ENCODE results near the gene COL18A1. TPM values are rescaled to one million over a fixed set of nuclear protein-coding genes. Genes with fewer than 3 reads are reported as not detected.

The COL18A1 gene
- total and polyA plus RNA-seq, 4 donors: 44.9 to 308 (median 232) TPM

GRCh38 chr21:45550522-45551210 is 145.7 kb downstream of the COL18A1 start:
- peaks cover 0 to 10% (median 2%) of the 10 kb centered on the region in 4 donors for H3K4me1 ChIP-seq (ENCODE audit: control insufficient read depth in 4 of 4, insufficient read depth in 4 of 4, low read length in 3 of 4)
- peak overlapping the region in 1 of 2 donors; percentile 54 for H3K27ac ChIP-seq (ENCODE audit: low read depth in 1 of 2, low read length in 2 of 2)
- no peaks in the 10 kb centered on the region for H3K36me3 ChIP-seq (ENCODE audit: control insufficient read depth in 4 of 4, insufficient read depth in 3 of 4, low read depth in 1 of 4, low read length in 3 of 4)
- TF ChIP-seq, protein P1, sequence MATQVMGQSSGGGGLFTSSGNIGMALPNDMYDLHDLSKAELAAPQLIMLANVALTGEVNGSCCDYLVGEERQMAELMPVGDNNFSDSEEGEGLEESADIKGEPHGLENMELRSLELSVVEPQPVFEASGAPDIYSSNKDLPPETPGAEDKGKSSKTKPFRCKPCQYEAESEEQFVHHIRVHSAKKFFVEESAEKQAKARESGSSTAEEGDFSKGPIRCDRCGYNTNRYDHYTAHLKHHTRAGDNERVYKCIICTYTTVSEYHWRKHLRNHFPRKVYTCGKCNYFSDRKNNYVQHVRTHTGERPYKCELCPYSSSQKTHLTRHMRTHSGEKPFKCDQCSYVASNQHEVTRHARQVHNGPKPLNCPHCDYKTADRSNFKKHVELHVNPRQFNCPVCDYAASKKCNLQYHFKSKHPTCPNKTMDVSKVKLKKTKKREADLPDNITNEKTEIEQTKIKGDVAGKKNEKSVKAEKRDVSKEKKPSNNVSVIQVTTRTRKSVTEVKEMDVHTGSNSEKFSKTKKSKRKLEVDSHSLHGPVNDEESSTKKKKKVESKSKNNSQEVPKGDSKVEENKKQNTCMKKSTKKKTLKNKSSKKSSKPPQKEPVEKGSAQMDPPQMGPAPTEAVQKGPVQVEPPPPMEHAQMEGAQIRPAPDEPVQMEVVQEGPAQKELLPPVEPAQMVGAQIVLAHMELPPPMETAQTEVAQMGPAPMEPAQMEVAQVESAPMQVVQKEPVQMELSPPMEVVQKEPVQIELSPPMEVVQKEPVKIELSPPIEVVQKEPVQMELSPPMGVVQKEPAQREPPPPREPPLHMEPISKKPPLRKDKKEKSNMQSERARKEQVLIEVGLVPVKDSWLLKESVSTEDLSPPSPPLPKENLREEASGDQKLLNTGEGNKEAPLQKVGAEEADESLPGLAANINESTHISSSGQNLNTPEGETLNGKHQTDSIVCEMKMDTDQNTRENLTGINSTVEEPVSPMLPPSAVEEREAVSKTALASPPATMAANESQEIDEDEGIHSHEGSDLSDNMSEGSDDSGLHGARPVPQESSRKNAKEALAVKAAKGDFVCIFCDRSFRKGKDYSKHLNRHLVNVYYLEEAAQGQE (IDR thresholded peaks at IDR 0.05): no peak
- TF ChIP-seq EGR1 (IDR thresholded peaks at IDR 0.05; ENCODE audit: low read depth in 2 of 2): no peak
- no peak for TF ChIP-seq NR2F2 (IDR thresholded peaks at IDR 0.05)
- TF ChIP-seq CTCF (IDR thresholded peaks at IDR 0.05; ENCODE audit: low read depth, low read length, missing input control): no peak
- 67% methylated on average over 17 of the region's 17 CpGs for WGBS
- H3K4me3 ChIP-seq (ENCODE audit: low read depth in 1 of 3, low read length in 3 of 3): no peak overlapping the region
- H3K27me3 ChIP-seq (ENCODE audit: control insufficient read depth in 4 of 4, insufficient read depth in 4 of 4, low read length in 3 of 4): no peaks in the 10 kb centered on the region
- no peaks in the 10 kb centered on the region for H3K9me3 ChIP-seq (ENCODE audit: control insufficient read depth in 4 of 4, low read length in 3 of 4)
- DNase-seq (ENCODE audit: low spot score): no peak
- no peak overlapping the region for H3K9ac ChIP-seq (ENCODE audit: low read depth in 1 of 2, low read length in 2 of 2)

- H3K9me3 ChIP-seq (ENCODE audit: control insufficient read depth in 4 of 4, low read length in 3 of 4): no peaks in the 10 kb centered on the region
- DNase-seq (ENCODE audit: low spot score): no peak
- H3K27me3 ChIP-seq (ENCODE audit: control insufficient read depth in 4 of 4, insufficient read depth in 4 of 4, low read length in 3 of 4): no peaks in the 10 kb centered on the region
- H3K9ac ChIP-seq (ENCODE audit: low read depth in 1 of 2, low read length in 2 of 2): no peak overlapping the region
- WGBS: 67% methylated on average over 8 of the region's 8 CpGs
- H3K36me3 ChIP-seq (ENCODE audit: control insufficient read depth in 4 of 4, insufficient read depth in 3 of 4, low read depth in 1 of 4, low read length in 3 of 4): no peaks in the 10 kb centered on the region
- peaks cover 0 to 10% (median 2%) of the 10 kb centered on the region in 4 donors for H3K4me1 ChIP-seq (ENCODE audit: control insufficient read depth in 4 of 4, insufficient read depth in 4 of 4, low read length in 3 of 4)
- H3K4me3 ChIP-seq (ENCODE audit: low read depth in 1 of 3, low read length in 3 of 3): no peak overlapping the region
- no peak for TF ChIP-seq YY1 (IDR thresholded peaks at IDR 0.05)
- TF ChIP-seq EGR1 (IDR thresholded peaks at IDR 0.05; ENCODE audit: low read depth in 2 of 2): no peak
- no peak for TF ChIP-seq FOXA2 (IDR thresholded peaks at IDR 0.05)
- TF ChIP-seq RAD21 (IDR thresholded peaks at IDR 0.05): no peak
- TF ChIP-seq TAF1 (conservative IDR thresholded peaks at IDR 0.05): no peak
- TF ChIP-seq RXRA (IDR thresholded peaks at IDR 0.05): no peak
- TF ChIP-seq, protein P2, sequence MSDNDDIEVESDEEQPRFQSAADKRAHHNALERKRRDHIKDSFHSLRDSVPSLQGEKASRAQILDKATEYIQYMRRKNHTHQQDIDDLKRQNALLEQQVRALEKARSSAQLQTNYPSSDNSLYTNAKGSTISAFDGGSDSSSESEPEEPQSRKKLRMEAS (IDR thresholded peaks at IDR 0.05): no peak
- TF ChIP-seq GABPA (IDR thresholded peaks at IDR 0.05 in 1 of 2, conservative IDR thresholded peaks at IDR 0.05 in 1 of 2): no peak
- no peak for TF ChIP-seq JUND (IDR thresholded peaks at IDR 0.05)
- TF ChIP-seq, protein P1 (IDR thresholded peaks at IDR 0.05): no peak
- TF ChIP-seq, protein P3, sequence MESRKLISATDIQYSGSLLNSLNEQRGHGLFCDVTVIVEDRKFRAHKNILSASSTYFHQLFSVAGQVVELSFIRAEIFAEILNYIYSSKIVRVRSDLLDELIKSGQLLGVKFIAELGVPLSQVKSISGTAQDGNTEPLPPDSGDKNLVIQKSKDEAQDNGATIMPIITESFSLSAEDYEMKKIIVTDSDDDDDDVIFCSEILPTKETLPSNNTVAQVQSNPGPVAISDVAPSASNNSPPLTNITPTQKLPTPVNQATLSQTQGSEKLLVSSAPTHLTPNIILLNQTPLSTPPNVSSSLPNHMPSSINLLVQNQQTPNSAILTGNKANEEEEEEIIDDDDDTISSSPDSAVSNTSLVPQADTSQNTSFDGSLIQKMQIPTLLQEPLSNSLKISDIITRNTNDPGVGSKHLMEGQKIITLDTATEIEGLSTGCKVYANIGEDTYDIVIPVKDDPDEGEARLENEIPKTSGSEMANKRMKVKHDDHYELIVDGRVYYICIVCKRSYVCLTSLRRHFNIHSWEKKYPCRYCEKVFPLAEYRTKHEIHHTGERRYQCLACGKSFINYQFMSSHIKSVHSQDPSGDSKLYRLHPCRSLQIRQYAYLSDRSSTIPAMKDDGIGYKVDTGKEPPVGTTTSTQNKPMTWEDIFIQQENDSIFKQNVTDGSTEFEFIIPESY (IDR thresholded peaks at IDR 0.05): no peak
- TF ChIP-seq FOXA1 (IDR thresholded peaks at IDR 0.05): no peak
- no peak for TF ChIP-seq NR2F2 (IDR thresholded peaks at IDR 0.05)
- no peak for TF ChIP-seq CTCF (IDR thresholded peaks at IDR 0.05; ENCODE audit: low read depth, low read length, missing input control)
- TF ChIP-seq HNF4G (IDR thresholded peaks at IDR 0.05): no peak
- TF ChIP-seq SP1 (IDR thresholded peaks at IDR 0.05): no peak
- TF ChIP-seq, protein P4, sequence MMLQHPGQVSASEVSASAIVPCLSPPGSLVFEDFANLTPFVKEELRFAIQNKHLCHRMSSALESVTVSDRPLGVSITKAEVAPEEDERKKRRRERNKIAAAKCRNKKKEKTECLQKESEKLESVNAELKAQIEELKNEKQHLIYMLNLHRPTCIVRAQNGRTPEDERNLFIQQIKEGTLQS (IDR thresholded peaks at IDR 0.05): no peak
- no peak for TF ChIP-seq HNF4A (conservative IDR thresholded peaks at IDR 0.05)
- H3K27ac ChIP-seq (ENCODE audit: low read depth in 1 of 2, low read length in 2 of 2): peak overlapping the region; percentile 42 to 54
Observed at GRCh38 chr21:45551316-45551715, 146.4 kb downstream of the COL18A1 start.

Data from liver (tissue), 9 donors.